CD4-positive, alpha-beta T cell treated with Interleukin-10 for 1 hour (primary cell): ENCODE data around the gene SYT7.
A peak's percentile ranks its signal among the peaks of the same experiment; 100 is the strongest.
"Not testable (repeated sequence)": the region's sequence is repeated elsewhere in the genome, so short reads cannot be mapped to it uniquely, and the experiment has no call there.

Experiments
- DNase-seq: peaks from one replicate; pipeline ENCODE4 v3.0.0-alpha.2; 2020

SYT7 gene, protein sequence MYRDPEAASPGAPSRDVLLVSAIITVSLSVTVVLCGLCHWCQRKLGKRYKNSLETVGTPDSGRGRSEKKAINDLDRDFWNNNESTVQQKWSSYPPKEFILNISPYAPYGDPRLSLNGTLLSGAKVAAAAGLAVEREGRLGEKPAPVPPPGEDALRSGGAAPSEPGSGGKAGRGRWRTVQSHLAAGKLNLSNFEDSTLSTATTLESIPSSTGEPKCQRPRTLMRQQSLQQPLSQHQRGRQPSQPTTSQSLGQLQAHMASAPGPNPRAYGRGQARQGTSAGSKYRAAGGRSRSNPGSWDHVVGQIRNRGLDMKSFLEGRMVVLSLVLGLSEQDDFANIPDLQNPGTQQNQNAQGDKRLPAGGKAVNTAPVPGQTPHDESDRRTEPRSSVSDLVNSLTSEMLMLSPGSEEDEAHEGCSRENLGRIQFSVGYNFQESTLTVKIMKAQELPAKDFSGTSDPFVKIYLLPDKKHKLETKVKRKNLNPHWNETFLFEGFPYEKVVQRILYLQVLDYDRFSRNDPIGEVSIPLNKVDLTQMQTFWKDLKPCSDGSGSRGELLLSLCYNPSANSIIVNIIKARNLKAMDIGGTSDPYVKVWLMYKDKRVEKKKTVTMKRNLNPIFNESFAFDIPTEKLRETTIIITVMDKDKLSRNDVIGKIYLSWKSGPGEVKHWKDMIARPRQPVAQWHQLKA

DNA sequence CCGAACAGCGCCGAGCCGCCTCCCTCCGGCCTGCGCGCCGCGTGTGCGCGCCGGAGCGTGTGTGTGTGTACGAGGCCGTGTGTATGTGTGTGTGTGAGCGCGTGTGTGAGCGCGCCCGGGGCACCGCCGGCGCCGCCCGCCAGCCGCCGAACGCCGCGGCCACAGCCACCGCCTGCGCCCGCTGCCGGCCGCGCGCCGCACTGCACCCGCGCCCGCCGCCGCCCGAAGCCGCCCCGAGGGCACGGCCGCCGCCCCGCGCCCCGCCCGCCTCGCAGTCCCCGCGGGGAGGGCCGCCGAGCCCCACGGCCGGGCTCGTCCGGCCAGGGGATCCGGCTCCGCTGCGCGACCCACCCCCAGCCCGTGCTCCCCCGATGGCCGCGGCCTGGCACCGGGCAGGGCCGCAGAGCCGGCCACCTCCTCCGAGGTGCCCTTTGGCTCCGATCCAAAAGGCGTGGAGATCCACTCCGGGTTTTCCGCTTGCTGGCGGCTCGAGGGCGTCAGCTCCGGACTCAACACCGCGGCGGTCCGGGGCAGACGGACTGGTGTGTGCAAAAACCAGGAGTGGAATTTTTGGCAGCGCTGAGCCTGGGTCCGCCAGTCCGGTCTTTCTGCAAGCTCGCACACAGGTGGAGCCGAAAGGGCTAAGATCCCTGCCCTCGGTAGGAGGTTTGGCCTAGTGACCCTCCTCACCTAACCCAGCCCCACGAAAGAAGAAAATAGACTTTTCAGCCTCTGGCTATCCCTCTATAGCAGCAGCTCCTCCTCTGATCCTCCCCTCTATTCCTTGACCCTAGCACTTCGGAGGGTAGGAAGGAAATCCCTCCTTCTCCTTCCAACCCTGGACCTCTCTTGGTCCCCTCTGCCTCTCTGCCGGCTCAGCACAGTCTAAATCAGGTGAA is at the start of gene SYT7:
SYT7 (minus strand) TSS at position 47 of the 899 bp plus-strand sequence. CDS start 256 bp downstream, outside the sequence.
- DNase-seq, result peak; percentile 96

DNA sequence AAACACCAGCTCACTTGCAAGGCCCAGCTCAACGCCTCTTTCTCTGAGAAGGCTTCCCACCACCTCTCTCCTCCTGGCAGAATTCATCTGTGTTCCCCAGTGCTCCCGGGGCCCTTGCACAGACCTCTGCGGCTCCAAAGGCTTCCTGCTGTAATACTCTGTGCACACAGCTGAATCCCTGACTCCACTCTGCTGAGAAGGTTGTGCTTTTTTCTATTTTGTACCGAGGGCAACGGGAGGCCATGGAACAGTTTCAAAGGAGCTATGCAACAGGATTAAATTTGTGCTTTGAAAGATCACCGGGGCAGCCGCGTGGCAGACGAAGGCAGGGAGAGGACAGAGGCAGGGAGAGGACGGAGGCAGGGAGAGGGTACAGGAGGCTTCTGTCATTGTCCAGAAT is 49.2 kb upstream of the SYT7 start:
- no peak for DNase-seq

DNA sequence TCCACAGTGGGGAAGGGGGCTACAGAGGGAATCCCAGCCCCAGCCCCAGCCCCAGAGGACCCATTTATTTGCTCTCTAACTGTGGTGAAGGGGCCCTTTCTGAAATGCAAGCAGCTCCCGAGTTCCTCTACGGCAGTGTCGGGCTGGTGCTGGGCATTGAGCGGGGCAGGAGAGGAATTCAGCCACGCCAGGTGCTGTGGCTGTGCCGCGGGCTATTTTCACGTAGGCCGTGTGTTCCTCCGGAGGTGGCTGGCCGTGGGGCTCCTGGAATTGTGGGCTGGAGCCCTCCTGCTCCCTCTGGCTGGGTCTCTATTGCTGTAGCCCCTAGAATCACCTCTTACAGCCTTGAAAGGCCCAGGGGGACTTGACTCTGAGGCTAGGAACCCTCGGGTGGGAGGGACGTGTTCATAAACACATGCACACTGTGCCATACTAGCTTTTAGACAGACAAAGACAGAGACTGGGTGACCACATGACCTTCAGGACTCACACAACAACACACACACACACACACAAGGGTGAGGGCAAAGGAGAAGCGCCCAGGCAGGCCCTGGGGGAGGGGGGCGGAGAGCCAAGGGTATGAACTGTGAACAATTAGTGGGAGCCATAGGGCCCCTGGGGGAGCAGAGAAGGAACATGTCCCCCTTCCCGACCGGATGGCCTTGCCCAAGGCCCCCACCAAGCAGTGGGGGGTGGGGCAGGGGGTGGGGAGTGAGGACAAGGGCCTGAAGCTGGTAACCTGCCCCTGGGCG is 48.4 kb upstream of the SYT7 start:
- DNase-seq, result no peak

DNA sequence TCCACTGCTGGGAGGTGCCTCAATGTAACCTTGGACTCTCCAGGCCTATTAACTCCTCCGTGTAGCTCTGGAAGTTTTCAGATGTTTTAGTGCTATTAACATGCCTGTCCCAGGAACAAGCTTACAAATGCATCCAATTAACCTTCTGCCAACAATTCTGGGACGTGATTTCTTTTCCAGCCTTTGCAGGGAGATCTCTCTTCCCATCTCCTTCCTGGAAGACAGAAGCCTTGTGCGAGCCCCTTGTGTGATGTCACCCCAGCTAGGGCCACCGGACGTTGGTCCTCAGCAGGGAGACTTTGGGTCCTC is 47.7 kb upstream of the SYT7 start:
- no peak for DNase-seq

DNA sequence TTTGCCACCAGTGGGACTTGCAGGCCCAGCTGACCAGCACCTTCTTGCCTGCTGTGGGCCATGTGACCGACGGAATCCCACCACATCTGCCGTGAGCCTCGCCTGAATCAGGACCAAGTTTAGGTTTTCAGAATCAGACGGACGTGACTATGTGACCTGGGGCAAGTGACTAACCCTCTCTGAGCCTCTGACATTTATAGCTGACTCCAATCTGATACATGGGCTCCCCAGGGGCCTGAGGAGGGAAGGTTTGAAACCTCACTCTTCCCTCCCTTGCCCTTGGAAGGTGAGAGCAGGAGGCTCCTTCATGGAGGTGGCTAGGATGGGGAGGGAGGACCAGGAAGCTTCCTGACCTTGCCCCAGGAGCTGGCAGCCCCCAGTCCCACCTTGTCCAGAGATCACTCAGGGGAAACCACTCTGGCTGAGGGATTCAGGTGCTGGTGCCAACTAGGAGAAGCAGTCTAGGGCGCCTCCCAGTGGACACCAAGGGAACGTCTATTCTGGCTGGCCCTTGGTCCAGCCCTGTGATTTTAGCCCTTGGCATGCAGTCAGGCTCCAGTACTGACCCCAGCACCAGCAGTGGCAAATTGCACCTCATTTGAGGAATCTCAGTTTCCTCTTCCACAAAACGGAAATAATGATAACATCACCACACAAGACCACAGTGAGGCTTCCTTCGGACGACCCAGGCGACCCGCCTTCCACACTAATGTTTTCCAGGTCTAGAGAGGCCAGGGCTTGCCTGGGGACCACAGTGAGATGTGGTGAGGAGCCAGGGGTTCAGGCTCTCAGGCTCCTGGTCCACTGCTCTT is 47.2 kb upstream of the SYT7 start:
- peak; percentile 10 for DNase-seq

DNA sequence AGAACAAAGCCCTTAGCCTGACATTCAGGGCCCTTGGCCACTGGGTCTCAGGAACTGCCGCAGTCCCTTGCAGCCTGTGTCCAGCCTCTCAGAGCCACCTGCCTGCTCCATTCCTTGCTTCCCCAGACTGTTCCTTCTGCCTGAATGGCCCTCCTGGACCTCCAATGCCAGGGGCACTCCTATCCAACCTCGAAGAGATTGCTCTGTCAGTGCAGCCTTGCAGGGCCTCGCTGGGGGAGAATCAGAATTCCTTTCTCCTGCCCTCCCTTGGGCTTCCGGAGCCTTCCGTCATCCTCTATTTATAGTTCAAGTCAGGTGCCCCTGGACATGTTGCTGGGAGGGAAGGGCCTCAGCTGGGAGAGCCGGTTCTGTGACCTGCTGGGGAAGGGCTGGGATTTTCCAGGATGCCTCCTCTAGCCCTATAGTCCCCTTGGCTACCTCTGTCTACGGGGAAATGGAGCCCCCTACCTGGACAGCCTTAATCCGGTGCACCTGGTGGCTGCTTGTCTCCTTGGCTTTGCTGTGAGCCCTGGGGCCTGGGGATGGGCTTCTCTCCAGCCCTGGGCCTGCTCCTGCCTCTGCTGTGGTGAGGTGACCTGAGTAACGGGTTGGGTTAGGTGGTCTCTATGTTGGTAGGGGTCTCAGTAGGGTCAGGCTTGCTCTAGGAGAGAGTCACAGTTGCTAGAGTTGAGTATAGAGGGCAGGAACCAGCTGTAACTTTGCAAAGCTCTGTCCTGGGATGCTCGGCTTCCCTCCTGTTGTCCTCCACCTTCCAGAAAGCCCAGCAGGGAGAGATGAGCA is 45.9 kb upstream of the SYT7 start:
- DNase-seq, result no peak

DNA sequence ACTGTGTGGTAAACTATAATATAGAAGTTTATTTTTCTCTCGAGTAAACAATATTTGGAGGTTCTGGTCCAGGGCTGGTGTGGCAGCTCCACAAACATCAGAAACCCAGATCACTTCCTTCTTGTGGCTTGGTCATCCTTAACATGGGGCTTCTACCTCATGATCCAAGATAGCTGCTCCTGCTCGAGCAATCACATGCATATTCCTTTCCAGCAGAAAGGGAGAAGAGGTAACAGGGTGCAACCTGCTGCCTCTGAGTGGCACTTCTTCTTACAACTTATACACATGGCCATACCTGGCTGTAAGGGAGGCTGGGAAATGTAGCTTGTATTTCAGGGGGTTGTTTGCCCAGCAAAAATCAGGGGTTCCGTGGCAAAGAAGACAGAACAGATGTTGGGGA is 44.6 kb upstream of the SYT7 start:
- DNase-seq, result no peak

DNA sequence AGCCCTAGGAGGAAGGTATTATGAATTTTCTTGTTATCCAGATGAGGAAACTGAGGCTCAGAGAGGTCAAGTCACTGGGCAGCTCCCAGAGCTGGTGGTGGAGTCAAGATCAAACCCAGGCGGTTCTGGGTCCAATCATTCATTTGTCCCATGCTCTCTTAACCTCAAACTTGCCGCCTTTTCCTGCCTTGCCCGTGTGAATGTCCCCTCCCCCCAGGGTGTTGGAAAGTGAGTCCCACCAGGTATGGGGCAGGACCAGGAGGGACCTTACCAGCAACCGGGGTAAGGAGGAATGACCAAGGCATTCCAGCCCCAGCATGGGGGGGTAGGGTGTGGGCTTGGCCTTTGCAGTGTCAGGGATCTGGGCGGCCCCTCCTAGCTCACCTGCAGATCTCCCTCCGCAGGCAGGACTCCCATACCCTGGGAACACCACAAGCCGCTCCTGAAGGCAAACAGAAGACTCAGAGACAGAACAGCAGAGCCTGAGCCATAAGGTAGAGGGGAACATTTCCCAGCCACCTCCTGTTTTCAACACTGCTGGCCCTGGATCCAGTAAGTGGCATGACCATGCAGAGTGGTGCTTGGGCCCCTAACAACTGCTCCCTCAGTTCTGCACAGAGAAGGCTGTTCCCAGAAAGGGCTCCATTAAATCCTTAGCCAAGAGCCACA is 41.2 kb upstream of the SYT7 start:
- no peak for DNase-seq

DNA sequence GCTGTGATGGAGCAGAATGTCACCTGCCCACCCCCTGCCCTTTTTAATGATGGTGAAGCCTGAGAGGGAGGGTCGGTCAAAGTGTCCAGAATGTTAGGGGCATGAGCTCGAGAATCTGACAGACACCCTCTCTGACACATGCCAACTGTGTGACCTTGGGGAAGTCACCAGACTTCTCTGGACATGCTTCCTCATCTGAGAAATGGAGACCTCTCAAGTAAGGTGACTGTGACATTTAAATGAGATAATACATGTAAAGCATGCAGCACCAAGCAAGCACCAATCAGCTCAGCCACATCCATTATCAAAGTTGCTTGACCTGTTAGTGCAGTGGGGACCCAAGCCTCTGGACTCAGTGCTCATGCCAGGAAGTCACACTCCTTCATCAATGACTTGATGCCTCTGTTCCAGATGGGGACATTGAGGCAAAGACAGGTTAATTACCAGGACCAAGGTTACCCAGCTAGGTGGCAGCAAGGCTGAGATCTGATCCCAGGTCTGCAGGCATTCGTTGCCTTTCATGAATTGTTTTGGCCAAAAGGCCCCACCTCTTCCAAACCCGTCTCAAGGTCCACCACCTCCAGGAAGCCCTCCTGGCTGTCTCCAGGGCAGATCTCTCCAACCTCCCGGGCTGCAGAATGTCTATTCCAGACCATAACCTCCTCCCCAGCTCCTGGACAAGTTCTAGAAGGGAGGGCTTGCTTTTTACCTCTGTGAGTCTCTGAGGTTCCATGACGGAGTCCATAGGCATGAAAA is 38.8 kb upstream of the SYT7 start:
- DNase-seq, result no peak

DNA sequence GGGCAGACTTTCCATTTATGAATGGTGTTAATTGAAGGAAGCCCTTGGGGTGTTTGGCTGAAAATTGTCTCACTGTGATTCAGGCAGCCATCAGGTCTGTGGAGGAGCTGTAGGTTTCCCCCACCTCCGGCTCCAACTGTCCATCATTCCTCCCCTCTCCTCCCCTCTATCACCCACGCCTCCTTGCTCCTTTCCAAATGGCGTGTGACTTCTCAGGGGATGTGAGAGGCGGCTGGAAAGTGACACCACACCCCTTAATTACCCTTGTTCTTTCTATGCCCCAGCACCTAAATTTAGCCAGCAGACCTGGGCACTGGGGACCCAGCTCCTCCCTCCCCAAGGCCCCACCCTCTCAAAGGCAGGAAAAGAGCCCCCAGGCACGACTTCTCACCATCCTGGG is 38.1 kb upstream of the SYT7 start:
- no peak for DNase-seq

DNA sequence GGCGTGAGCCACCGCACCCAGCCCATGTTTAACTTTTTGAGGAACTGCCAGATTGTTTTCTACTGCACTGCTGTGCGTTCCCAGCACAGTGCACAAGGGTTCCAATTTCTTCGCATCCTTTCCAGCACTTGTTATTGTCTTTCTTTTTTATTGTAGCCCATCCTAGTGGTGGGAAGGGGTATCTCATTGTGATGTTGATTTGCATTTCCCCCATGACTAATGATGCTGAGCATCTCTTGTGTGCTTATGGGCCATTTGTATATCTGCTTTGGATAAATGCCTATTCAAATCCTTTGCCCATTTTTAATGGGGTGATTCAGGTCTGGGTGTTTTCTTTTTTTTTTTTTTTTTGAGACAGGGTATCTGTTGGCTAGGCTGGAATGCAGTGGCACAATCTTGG is 36.6 kb upstream of the SYT7 start:
- DNase-seq, result no peak

DNA sequence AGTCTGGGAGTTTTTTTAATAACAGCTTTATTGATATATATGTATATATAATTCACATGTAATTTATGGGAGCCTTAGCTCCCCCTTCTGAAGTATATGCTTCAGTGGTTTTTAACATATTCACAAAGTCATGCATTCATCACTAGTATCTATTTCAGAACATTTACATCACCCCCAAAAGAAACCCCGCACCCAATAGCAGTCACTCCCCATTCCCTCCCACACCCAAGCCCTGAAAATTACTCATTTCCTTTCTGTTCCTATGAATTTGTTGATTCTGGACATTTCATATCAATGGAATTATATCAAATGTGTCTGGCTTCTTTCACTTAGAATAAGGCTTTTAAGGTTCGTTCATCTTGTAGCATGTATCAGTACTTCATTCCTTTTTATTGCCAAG is 35.6 kb upstream of the SYT7 start:
- no peak for DNase-seq

DNA sequence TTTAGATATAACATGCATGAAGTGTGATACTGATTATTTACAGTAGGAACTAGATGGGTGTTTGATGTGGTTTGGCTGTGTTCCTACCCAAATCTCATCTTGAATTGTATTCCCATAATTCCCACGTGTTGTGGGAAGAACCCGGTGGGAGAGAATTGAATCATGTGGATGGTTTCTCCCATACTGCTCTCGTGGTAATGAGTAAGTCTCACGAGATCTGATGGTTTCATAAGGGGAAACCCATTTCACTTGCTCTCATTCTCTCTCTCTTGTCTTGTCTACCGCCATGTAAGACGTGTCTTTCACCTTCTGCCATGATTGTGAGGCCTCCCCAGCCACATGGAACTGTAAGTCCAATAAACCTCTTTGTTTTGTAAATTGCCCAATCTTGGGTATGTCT is 33.9 kb upstream of the SYT7 start:
- not testable (repeated sequence) for DNase-seq

DNA sequence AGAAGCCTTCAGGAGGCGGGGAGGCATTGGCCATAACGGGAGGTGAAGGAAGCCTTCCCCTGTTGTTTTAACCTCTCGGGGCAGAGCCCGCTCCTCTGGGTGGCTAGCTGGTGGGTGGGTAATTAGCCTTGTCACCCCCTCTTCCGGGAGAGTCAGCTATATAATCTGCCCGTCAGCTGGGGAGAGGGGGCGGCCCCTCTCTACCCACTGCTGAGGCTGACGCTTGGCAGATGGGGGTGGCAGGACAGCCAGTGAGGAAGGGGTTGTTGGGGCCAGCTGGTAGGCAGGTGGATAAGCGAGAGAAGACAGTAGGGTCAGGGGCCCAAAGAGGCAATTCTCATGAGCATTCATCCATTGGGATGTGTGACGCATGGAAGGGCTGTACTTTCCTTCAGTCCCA is 33.0 kb upstream of the SYT7 start:
- no peak for DNase-seq

DNA sequence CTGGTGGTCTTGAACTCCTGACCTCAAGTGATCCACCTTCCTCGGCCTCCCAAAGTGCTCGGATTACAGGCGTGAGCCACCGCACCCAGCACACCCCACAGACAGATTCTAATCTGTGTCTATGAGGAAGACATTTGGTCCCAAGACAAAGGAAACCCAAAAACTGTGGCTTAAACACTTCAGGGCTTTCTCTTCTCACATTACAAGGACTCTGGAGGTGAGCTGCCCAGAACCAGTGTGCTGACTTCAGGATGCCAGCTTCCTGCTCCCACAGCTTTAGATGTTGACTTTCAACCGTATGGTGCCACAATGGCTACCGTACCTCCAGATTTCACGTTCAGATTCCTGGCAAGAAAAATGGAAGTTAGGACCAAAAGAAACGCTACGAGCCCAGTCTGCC is 32.2 kb upstream of the SYT7 start:
- no peak for DNase-seq

DNA sequence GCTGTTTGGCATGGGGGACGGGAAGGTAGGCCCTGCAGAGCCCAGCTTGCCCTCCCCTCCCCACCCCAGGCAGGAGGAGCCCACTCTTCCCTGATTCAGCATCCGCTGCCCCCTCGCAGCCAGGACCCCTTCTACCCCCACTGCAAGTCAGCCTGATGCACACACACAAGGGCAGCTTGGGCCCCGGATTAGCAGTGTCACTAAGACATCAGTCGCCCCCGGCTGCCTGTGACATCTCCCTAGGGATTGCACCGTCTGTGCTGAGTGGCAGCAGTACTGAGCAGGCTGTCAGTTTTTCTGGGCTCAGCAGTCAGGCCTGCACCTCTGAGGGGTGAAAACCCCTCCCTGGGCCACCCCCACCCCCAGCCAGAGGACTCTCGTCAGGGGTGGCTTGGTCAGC is 30.4 kb upstream of the SYT7 start:
- no peak for DNase-seq

DNA sequence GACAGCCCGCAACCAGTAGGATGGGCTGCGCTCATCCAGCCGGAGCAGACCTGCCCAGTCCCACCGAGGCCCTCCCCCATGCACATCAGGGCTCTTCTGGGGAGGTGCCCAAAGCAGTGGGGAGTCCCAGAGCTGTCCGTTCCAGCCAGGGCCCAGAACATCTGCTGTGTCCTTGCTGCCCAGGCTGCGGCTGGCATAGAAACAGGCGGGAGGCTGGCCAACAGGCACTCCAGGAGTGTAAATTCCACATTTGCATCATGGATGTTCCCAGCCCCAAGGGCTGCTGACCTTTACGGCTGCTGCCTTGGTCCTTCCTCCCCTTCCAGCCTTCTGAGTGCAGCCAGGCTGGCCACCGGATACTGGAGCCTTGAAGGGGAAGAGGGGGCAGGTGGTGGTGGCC is 30.0 kb upstream of the SYT7 start:
- no peak for DNase-seq

DNA sequence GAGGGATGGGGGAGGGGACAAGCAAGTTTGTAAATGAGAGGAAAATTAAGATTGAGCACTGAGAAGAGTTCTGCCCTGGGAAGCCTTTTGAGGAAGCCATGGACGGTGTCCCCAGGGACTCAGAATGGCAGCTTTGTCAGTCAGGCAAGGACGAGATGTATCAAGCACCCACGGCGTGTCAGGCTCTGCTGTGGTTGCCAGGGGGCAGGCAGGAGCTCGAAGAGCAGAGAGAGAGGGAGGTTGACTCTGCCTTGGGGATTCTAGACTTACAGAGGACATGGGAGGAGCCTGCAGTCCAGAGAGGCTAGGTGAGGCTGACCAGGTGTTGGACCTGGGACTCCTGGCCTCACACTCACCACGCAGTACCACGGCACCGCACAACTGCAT is 29.1 kb upstream of the SYT7 start:
- DNase-seq, result no peak

DNA sequence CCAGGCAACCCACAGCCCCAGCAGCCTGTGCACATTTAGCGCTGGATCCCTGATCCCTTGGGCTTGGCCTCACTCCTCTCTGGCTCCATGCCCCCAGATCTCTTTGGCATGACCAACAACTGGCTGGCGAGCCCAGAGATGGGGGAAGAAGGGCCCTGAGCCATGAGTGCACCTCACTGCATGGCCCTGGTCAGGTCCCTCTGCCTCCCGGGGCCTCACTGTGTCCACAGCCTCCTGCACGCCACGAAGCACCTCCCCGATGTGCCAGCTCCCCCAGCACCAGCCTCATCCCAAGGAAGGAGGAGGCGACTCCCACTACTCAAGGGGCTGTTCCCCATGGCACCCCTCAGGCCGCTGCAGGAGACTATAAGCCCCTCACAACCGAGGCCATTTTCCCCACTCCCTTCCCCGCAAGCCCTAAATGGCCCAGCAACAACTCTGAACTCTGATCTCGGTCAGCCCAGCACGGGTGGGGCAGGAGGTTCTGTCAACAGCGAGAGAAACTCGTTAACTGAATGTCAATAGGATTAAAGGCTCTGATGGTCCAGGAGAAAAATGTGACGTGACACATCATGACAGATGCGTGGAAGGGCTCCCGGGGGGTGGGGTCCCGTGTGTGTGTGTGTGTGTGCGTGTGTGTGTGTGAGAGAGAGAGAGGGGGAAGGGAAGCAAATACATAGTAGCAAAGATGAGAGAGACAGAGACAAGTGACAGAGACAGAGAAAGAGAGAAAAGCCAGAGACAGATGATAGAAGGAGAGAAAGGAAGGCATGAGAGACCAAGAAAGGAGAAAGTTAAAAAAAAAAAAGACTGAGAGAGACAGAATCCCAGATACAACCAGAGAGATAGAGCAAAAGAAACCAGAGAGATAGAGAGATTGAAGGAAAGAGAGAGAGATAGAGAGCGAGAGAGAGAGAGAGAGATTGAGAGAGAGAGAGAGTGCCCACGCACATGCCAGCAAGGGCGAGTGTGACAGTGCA is 28.4 kb upstream of the SYT7 start:
- no peak for DNase-seq
